ENCODE data around the gene SMARCE1.

Gene SMARCE1

GRCh38 chr17:40612599-40613244 is 34.9 kb downstream of the SMARCE1 start:
- H3K4me1 ChIP-seq (ENCODE audit: insufficient read depth, poor library complexity, severe bottlenecking) = no peaks in the 10 kb centered on the region
- H3K27ac ChIP-seq (ENCODE audit: poor library complexity, severe bottlenecking) = no peak overlapping the region
- H3K36me3 ChIP-seq (ENCODE audit: low read depth) = no peaks in the 10 kb centered on the region
- DNase-seq (ENCODE audit: low spot score) = no peak
- no peak for ATAC-seq (ENCODE audit: low read depth)
- no peak overlapping the region for H3K4me3 ChIP-seq (ENCODE audit: severe bottlenecking)
- H3K9me3 ChIP-seq (ENCODE audit: severe bottlenecking) = no peaks in the 10 kb centered on the region
- H3K27me3 ChIP-seq (ENCODE audit: insufficient read depth, poor library complexity, severe bottlenecking) = no peaks in the 10 kb centered on the region
- no peak for TF ChIP-seq CTCF (IDR thresholded peaks at IDR 0.05; ENCODE audit: poor library complexity, severe bottlenecking)

GRCh38 chr17:40611840-40612474 is 35.7 kb downstream of the SMARCE1 start:
- no peaks in the 10 kb centered on the region for H3K9me3 ChIP-seq (ENCODE audit: severe bottlenecking)
- DNase-seq (ENCODE audit: low spot score) = no peak
- no peak overlapping the region for H3K4me3 ChIP-seq (ENCODE audit: severe bottlenecking)
- no peak for TF ChIP-seq CTCF (IDR thresholded peaks at IDR 0.05; ENCODE audit: poor library complexity, severe bottlenecking)
- no peaks in the 10 kb centered on the region for H3K36me3 ChIP-seq (ENCODE audit: low read depth)
- no peaks in the 10 kb centered on the region for H3K4me1 ChIP-seq (ENCODE audit: insufficient read depth, poor library complexity, severe bottlenecking)
- H3K27ac ChIP-seq (ENCODE audit: poor library complexity, severe bottlenecking) = no peak overlapping the region
- no peak for ATAC-seq (ENCODE audit: low read depth)
- no peaks in the 10 kb centered on the region for H3K27me3 ChIP-seq (ENCODE audit: insufficient read depth, poor library complexity, severe bottlenecking)

GRCh38 chr17:40610359-40610758 is 37.3 kb downstream of the SMARCE1 start:
- Histone ChIP-seq H3K9me3 (ENCODE audit: severe bottlenecking) (no peaks in the 10 kb centered on the region), H3K4me1 (ENCODE audit: insufficient read depth, poor library complexity, severe bottlenecking) (no peaks in the 10 kb centered on the region), H3K27ac (ENCODE audit: poor library complexity, severe bottlenecking) (no peak overlapping the region), H3K4me3 (ENCODE audit: severe bottlenecking) (no peak overlapping the region), H3K27me3 (ENCODE audit: insufficient read depth, poor library complexity, severe bottlenecking) (no peaks in the 10 kb centered on the region), H3K36me3 (ENCODE audit: low read depth) (no peaks in the 10 kb centered on the region)
- ATAC-seq (ENCODE audit: low read depth) (no peak), DNase-seq (ENCODE audit: low spot score) (no peak)
- TF ChIP-seq CTCF (IDR thresholded peaks at IDR 0.05; ENCODE audit: poor library complexity, severe bottlenecking) = no peak

- no peaks in the 10 kb centered on the region for H3K9me3 ChIP-seq (ENCODE audit: severe bottlenecking)
- no peaks in the 10 kb centered on the region for H3K27me3 ChIP-seq (ENCODE audit: insufficient read depth, poor library complexity, severe bottlenecking)
- ATAC-seq (ENCODE audit: low read depth) = no peak
- no peak overlapping the region for H3K27ac ChIP-seq (ENCODE audit: poor library complexity, severe bottlenecking)
- no peaks in the 10 kb centered on the region for H3K36me3 ChIP-seq (ENCODE audit: low read depth)
- H3K4me3 ChIP-seq (ENCODE audit: severe bottlenecking) = no peak overlapping the region
- TF ChIP-seq CTCF (IDR thresholded peaks at IDR 0.05; ENCODE audit: poor library complexity, severe bottlenecking) = no peak
- H3K4me1 ChIP-seq (ENCODE audit: insufficient read depth, poor library complexity, severe bottlenecking) = no peaks in the 10 kb centered on the region
- DNase-seq (ENCODE audit: low spot score) = no peak
These were observed 39.5 kb downstream of the SMARCE1 start for GRCh38 chr17:40608061-40608581.

DNA sequence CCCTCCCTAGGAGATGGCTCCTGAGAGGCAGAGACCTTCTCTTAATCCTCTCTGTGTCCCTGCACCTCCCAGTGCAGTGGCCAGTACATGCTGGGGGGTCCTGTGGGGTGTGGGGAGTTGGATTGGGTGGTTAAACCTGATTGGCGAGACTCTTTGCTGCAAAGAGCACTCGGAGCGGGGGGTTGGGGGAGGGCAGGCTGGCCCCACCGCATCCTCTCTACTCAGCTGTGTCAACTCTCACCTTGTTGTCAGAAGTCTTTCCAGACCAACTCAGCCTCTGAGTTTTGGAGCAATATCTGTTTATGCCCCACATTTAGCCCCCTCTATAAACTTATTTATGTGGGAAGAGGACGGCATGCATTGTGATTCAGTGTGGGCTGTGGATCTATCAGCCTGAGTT is 40.0 kb downstream of the SMARCE1 start:
- DNase-seq (ENCODE audit: low spot score) (no peak), ATAC-seq (ENCODE audit: low read depth) (no peak)
- no peaks in the 10 kb centered on the region for H3K27me3 ChIP-seq (ENCODE audit: insufficient read depth, poor library complexity, severe bottlenecking)
- H3K9me3 ChIP-seq (ENCODE audit: severe bottlenecking) = no peaks in the 10 kb centered on the region
- no peaks in the 10 kb centered on the region for H3K36me3 ChIP-seq (ENCODE audit: low read depth)
- H3K4me1 ChIP-seq (ENCODE audit: insufficient read depth, poor library complexity, severe bottlenecking) = no peaks in the 10 kb centered on the region
- no peak overlapping the region for H3K4me3 ChIP-seq (ENCODE audit: severe bottlenecking)
- no peak overlapping the region for H3K27ac ChIP-seq (ENCODE audit: poor library complexity, severe bottlenecking)
- no peak for TF ChIP-seq CTCF (IDR thresholded peaks at IDR 0.05; ENCODE audit: poor library complexity, severe bottlenecking)

Measured in RWPE2 (cell line).